Subcutaneous abdominal adipose tissue (tissue), 5 donors: ENCODE data around the gene CEMIP2.

Experiments
- H3K27ac ChIP-seq: one replicate; pipeline ENCODE4 v1.7.0; 2013; ENCODE audit warnings: low read depth, mild to moderate bottlenecking, inconsistent platforms, low read length, moderate library complexity
- H3K27me3 ChIP-seq, 5 donors: one replicate each; pipeline ENCODE4 v1.7.0; 2013; ENCODE audit warnings: low read length in 5 of 5, inconsistent platforms in 1 of 5; ENCODE audit not compliant: control insufficient read depth in 5 of 5, insufficient read depth in 4 of 5
- H3K36me3 ChIP-seq, 5 donors: one replicate each; pipeline ENCODE4 v1.7.0; 2013; ENCODE audit warnings: low read length in 5 of 5; ENCODE audit not compliant: control insufficient read depth in 5 of 5, insufficient read depth in 5 of 5
- H3K4me1 ChIP-seq, 5 donors: one replicate each; pipeline ENCODE4 v1.7.0; 2013; ENCODE audit warnings: low read length in 5 of 5, mild to moderate bottlenecking in 3 of 5, moderate library complexity in 1 of 5; ENCODE audit not compliant: control insufficient read depth in 5 of 5, insufficient read depth in 5 of 5
- H3K4me3 ChIP-seq, 5 donors: one replicate each; pipeline ENCODE4 v1.7.0; 2013; ENCODE audit warnings: low read length in 5 of 5, low read depth in 1 of 5
- H3K9ac ChIP-seq, 5 donors: one replicate each; pipeline ENCODE4 v1.7.0; 2013; ENCODE audit warnings: low read length in 5 of 5, mild to moderate bottlenecking in 4 of 5, moderate library complexity in 3 of 5
- H3K9me3 ChIP-seq, 5 donors: one replicate each; pipeline ENCODE4 v1.7.0; 2013; ENCODE audit warnings: low read length in 5 of 5; ENCODE audit not compliant: control insufficient read depth in 5 of 5
- donor health status: healthy.
- donor health status: healthy.
- donor health status: healthy.
- donor health status: healthy.
- donor health status: healthy.

Gene CEMIP2

DNA sequence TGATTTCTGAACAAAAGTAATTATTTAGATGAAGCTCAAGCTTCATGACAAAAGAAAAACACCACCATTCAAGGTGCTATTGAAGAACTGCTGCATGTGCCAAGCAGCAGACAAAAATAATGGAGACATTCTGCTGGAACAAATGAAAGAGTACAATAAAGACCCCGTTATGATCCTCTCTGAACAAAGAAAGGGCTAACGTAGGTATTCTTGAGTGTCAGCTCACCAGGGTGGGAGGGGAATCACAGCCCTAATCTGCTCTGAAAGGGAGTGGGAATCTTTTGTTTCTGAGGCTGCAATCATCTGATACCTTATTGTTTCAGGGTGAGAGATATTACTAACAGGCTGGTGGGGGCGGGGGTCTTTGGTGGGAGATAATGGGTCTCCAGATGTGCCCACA is 15.4 kb downstream of the CEMIP2 start:
- no peak overlapping the region for H3K4me3 ChIP-seq
- peaks cover 2 to 20% (median 14%) of the 10 kb centered on the region in 5 donors for H3K4me1 ChIP-seq
- no peaks in the 10 kb centered on the region for H3K27me3 ChIP-seq

GRCh38 chr9:71752352-71752751 is 16.0 kb downstream of the CEMIP2 start:
- peaks cover 2 to 15% (median 6%) of the 10 kb centered on the region in 5 donors for H3K36me3 ChIP-seq
- peaks cover 2 to 20% (median 15%) of the 10 kb centered on the region in 5 donors for H3K4me1 ChIP-seq
- H3K4me3 ChIP-seq, result no peak overlapping the region
- H3K27ac ChIP-seq, result no peak overlapping the region
- no peaks in the 10 kb centered on the region for H3K9me3 ChIP-seq
- H3K27me3 ChIP-seq, result no peaks in the 10 kb centered on the region
- H3K9ac ChIP-seq, result no peak overlapping the region

More for the DNA sequence above, 15.4 kb downstream of the CEMIP2 start:
- no peak overlapping the region for H3K9ac ChIP-seq
- no peak overlapping the region for H3K27ac ChIP-seq
- H3K36me3 ChIP-seq, result peaks cover 0 to 11% (median 6%) of the 10 kb centered on the region in 5 donors
- H3K9me3 ChIP-seq, result no peaks in the 10 kb centered on the region

DNA sequence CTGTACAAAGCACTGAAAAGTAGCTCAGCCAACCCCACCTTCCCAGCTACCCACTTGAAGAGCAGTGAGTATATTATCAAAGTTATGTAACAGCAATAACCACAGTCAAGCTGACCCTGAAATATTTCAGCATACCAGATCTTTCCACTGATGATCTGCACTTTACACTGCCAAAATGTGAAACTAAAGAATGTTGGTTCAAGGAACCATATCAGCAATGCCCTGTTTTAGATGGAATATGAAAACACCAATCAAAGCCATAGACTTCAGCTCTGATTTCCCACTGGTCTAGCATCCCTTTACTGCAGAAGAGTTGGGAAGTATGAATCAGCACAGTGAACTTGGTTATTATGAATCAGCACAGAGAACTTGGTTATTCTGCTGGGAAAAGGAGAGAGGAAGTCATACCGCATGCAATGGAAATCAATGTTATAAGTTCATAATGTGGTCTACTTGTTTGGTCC is 20.0 kb downstream of the CEMIP2 start:
- H3K4me1 ChIP-seq, result peaks cover 2 to 19% (median 10%) of the 10 kb centered on the region in 5 donors
- no peak overlapping the region for H3K4me3 ChIP-seq
- H3K27ac ChIP-seq, result no peak overlapping the region
- H3K36me3 ChIP-seq, result peaks cover 15 to 31% (median 17%) of the 10 kb centered on the region in 5 donors
- H3K27me3 ChIP-seq, result no peaks in the 10 kb centered on the region
- no peak overlapping the region for H3K9ac ChIP-seq
- no peaks in the 10 kb centered on the region for H3K9me3 ChIP-seq

- H3K9ac ChIP-seq, result no peak overlapping the region
- no peaks in the 10 kb centered on the region for H3K9me3 ChIP-seq
- no peak overlapping the region for H3K27ac ChIP-seq
- H3K36me3 ChIP-seq, result peaks cover 15 to 33% (median 17%) of the 10 kb centered on the region in 5 donors
- no peak overlapping the region for H3K4me3 ChIP-seq
- H3K4me1 ChIP-seq, result peaks cover 2 to 19% (median 10%) of the 10 kb centered on the region in 5 donors
- no peaks in the 10 kb centered on the region for H3K27me3 ChIP-seq
These were observed 20.7 kb downstream of the CEMIP2 start for GRCh38 chr9:71747576-71747975.

DNA sequence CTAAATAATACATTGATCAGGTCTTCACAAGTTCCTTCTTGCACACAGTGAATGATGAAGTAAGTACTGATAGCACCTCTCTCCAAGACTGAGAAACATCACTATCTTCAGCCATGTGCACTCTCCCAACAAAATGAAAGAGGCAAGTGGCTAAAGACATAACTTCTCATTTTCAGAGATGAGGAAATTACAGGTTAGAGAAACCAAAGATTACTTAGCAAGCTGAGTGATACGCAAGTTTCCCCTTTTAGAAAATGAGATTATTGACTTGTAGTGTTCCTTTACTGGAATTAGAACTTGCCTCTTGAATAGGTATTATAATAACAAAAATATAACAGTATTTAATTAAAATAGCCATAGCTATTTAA is 21.6 kb downstream of the CEMIP2 start:
- Histone ChIP-seq H3K36me3 (peaks cover 15 to 35% (median 17%) of the 10 kb centered on the region in 5 donors), H3K9me3 (no peaks in the 10 kb centered on the region), H3K27me3 (no peaks in the 10 kb centered on the region), H3K4me3 (no peak overlapping the region), H3K9ac (no peak overlapping the region), H3K4me1 (peaks cover 2 to 19% (median 9%) of the 10 kb centered on the region in 5 donors), H3K27ac (no peak overlapping the region)

GRCh38 chr9:71746023-71746757 is 22.1 kb downstream of the CEMIP2 start:
- Histone ChIP-seq H3K9ac (no peak overlapping the region), H3K36me3 (peaks cover 15 to 35% (median 17%) of the 10 kb centered on the region in 5 donors), H3K4me1 (peaks cover 2 to 19% (median 9%) of the 10 kb centered on the region in 5 donors), H3K27ac (no peak overlapping the region), H3K9me3 (no peaks in the 10 kb centered on the region), H3K27me3 (no peaks in the 10 kb centered on the region), H3K4me3 (no peak overlapping the region)

DNA sequence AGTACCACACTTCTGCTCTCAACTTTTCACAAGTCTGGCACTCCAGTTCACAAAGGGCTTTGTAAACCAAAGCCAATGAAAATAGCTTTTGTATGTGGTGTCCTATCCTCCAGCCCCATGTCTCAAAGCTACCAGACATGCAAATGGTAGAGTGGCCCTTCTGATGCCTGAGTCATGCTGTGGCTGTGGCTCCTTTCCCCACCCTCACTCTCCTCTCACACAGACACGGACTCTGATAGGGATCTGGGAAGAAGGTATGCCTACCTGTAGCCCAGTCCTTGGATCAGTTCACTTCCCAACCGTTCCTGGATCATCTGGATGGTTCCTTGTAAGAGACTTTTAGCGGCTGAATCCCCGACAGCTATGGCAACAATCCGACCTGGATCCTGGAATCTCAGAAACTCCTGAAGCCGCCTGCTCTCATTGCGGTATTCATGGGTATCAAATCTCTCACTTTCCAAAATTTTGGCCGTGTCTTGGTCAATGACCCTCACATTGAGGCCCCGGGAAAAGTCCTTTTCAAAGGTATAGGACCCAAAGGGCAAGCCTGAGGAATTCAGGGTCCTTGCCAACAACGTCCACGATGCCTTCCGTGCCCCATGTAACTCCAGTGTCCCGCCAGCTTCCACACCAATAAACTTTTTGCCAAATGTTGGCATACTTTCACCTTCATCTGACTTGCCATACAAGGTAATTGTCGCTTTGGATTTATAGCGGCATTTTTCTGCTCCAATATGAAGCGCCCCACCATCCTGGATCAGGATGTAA is 23.4 kb downstream of the CEMIP2 start:
- H3K4me3 ChIP-seq, result no peak overlapping the region
- no peaks in the 10 kb centered on the region for H3K27me3 ChIP-seq
- no peak overlapping the region for H3K9ac ChIP-seq
- peaks cover 2 to 19% (median 9%) of the 10 kb centered on the region in 5 donors for H3K4me1 ChIP-seq
- H3K9me3 ChIP-seq, result no peaks in the 10 kb centered on the region
- no peak overlapping the region for H3K27ac ChIP-seq
- peaks cover 12 to 38% (median 18%) of the 10 kb centered on the region in 5 donors for H3K36me3 ChIP-seq

DNA sequence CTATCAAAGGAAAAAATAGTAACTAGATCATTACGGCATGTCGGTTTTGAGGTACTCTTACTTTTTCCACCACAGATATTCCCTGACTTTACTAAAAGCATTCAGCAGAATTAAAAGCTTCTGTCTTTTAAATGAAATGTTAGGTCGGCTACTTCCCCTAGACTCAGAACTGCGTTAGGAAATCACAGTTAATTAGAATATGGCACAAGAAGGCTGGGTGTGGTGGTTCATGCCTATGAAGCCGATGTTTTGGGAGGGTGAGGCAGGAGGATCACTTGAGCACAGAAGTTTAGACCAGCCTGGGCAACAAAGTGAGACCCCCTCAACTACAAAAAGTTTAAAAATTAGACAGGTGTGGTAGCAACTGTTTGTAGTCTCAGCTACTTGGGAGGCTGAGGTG is 24.4 kb downstream of the CEMIP2 start:
- Histone ChIP-seq H3K27ac (no peak overlapping the region), H3K4me1 (peaks cover 2 to 19% (median 9%) of the 10 kb centered on the region in 5 donors), H3K27me3 (no peaks in the 10 kb centered on the region)

GRCh38 chr9:71743217-71743705 is 25.1 kb downstream of the CEMIP2 start:
- Histone ChIP-seq H3K4me3 (no peak overlapping the region), H3K9ac (no peak overlapping the region), H3K27ac (no peak overlapping the region), H3K36me3 (peaks cover 13 to 48% (median 17%) of the 10 kb centered on the region in 5 donors), H3K9me3 (no peaks in the 10 kb centered on the region), H3K27me3 (no peaks in the 10 kb centered on the region), H3K4me1 (peaks cover 0 to 15% (median 5%) of the 10 kb centered on the region in 5 donors)

More for the DNA sequence above, 24.4 kb downstream of the CEMIP2 start:
- Histone ChIP-seq H3K9me3 (no peaks in the 10 kb centered on the region), H3K4me3 (no peak overlapping the region), H3K36me3 (peaks cover 15 to 48% (median 19%) of the 10 kb centered on the region in 5 donors), H3K9ac (no peak overlapping the region)

DNA sequence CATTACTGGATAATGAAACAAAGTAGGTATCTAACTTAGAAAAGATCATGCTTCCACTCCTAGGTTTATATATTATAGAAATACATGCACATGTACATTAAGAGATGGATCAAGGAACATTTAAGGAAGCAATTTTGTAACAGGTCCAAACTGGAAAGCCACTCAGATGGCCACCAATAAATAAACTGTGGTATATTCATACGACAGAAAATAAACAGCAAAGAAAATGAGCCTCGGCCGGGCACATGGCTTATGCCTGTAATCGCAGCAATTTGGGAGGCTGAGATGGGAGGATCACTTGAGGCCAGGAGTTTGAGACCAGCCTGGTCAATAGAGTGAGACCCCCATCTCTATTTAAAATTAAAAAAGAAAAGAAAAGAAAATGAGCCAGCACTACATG is 25.6 kb downstream of the CEMIP2 start:
- H3K4me3 ChIP-seq, result no peak overlapping the region
- H3K27me3 ChIP-seq, result no peaks in the 10 kb centered on the region
- no peak overlapping the region for H3K27ac ChIP-seq
- no peak overlapping the region for H3K9ac ChIP-seq
- no peaks in the 10 kb centered on the region for H3K9me3 ChIP-seq
- H3K36me3 ChIP-seq, result peaks cover 10 to 48% (median 17%) of the 10 kb centered on the region in 5 donors
- peaks cover 0 to 10% (median 4%) of the 10 kb centered on the region in 5 donors for H3K4me1 ChIP-seq
